Esophagus muscularis mucosa (tissue), 4 donors: Measurements from ENCODE around the gene WDFY3. TPM values are rescaled to one million over a fixed set of nuclear protein-coding genes. Genes with fewer than 3 reads are reported as not detected.

Source experiments
- DNase-seq: peaks from one replicate; pipeline ENCODE4 v3.0.0-alpha.2; 2017; ENCODE audit errors: extremely low spot score
- H3K27ac ChIP-seq, 4 donors: fragments of 200-600 bp; sonication (generic); replicated peaks in 1 of 4; 1 replicate in 3 of 4; 2 replicates in 1 of 4; pipeline ENCODE4 v1.5.1; 2016 to 2019; ENCODE audit warnings: mild to moderate bottlenecking in 1 of 4
- H3K27me3 ChIP-seq, 4 donors: fragments of 200-600 bp; sonication (generic); one replicate each; pipeline versions ENCODE4 v1.5.1 to v1.6.0; 2016 to 2019
- H3K36me3 ChIP-seq, 4 donors: fragments of 200-600 bp; sonication (generic); one replicate each; pipeline ENCODE4 v1.5.1; 2016 to 2019
- H3K4me1 ChIP-seq, 4 donors: fragments of 200-600 bp; sonication (generic); one replicate each; pipeline ENCODE4 v1.5.1; 2016 to 2019
- H3K4me3 ChIP-seq, 4 donors: fragments of 200-600 bp; sonication (generic); 1 replicate in 2 of 4; 2 replicates in 2 of 4; pipeline ENCODE4 v1.5.1; 2016 to 2019; ENCODE audit warnings: mild to moderate bottlenecking in 4 of 4, moderate library complexity in 1 of 4
- H3K9me3 ChIP-seq, 4 donors: fragments of 200-600 bp; sonication (generic); 1 replicate in 3 of 4; 2 replicates in 1 of 4; pipeline ENCODE4 v1.5.1; 2016 to 2019
- CTCF ChIP-seq, 3 experiments: fragments of 200-600 bp in 2 of 3; fragments of 450-650 bp in 1 of 3; sonication (generic) in 2 of 3; IDR thresholded peaks; one replicate each; pipeline ENCODE4 v1.5.1; 2017 to 2019; ENCODE audit warnings: antibody characterized with exemption in 3 of 3, mild to moderate bottlenecking in 2 of 3, moderate library complexity in 1 of 3
- EP300 ChIP-seq: sonication (generic); formaldehyde crosslinking; IDR thresholded peaks from one replicate; pipeline ENCODE4 v1.6.1; 2017; ENCODE audit warnings: antibody characterized with exemption
- POLR2A ChIP-seq: fragments of 450-650 bp; IDR thresholded peaks from one replicate; pipeline ENCODE4 v1.6.1; 2017; ENCODE audit warnings: antibody characterized with exemption, moderate library complexity, mild to moderate bottlenecking, low read depth
- POLR2AphosphoS5 ChIP-seq, 2 donors: sonication (generic); formaldehyde crosslinking; IDR thresholded peaks; one replicate each; pipeline ENCODE4 v1.6.1; 2017; ENCODE audit warnings: antibody characterized with exemption in 2 of 2
- WGBS: methylation state at CpG from one replicate; pipeline ENCODE4 v1.1.5; 2018; 5-methylcytosine and 5-hydroxymethylcytosine counted together
- intact Hi-C: fragments of 100-400 bp; cut with DNase I; formaldehyde crosslinking; loops from one replicate; pipeline ENCODE4 v1.15.1; 2023
- total RNA-seq, 4 donors: library from RNA; depleted of rRNA; stranded (reverse); fragments of >200 nt; gene quantifications; one replicate each; pipeline versions ENCODE4 v1.1.0 to v1.2.1, GENCODE V29; 2016

WDFY3 gene
- total RNA-seq, 4 donors from 2014 or later = 73.1 to 103 (median 100.0) TPM

- H3K4me3 ChIP-seq = no peak overlapping the region
- peaks cover 20 to 41% (median 27%) of the 10 kb centered on the region in 4 donors for H3K4me1 ChIP-seq
- H3K27ac ChIP-seq = no peak overlapping the region
- no peak for TF ChIP-seq POLR2AphosphoS5 (IDR thresholded peaks at IDR 0.05)
- no peak for TF ChIP-seq POLR2A
- no peak for TF ChIP-seq EP300
- TF ChIP-seq CTCF (IDR thresholded peaks at IDR 0.05) = no peak
- intact Hi-C loops = no loop called here
- 92% methylated on average over 3 of the region's 3 CpGs for WGBS
- DNase-seq = no peak
- H3K36me3 ChIP-seq = peaks cover 0 to 3% (median 0%) of the 10 kb centered on the region in 4 donors
- no peaks in the 10 kb centered on the region for H3K9me3 ChIP-seq
- H3K27me3 ChIP-seq = no peaks in the 10 kb centered on the region
Measured at GRCh38 chr4:84913176-84913575, 53.3 kb downstream of the WDFY3 start.

- no peak for TF ChIP-seq POLR2A
- TF ChIP-seq CTCF (IDR thresholded peaks at IDR 0.05) = no peak
- TF ChIP-seq EP300 = no peak
- TF ChIP-seq POLR2AphosphoS5 (IDR thresholded peaks at IDR 0.05) = no peak
- WGBS = 92% methylated on average over 2 of the region's 2 CpGs
- H3K4me3 ChIP-seq = no peak overlapping the region
- peaks cover 0 to 3% (median 0%) of the 10 kb centered on the region in 4 donors for H3K36me3 ChIP-seq
- DNase-seq = no peak
- no peaks in the 10 kb centered on the region for H3K9me3 ChIP-seq
- intact Hi-C loops = no loop called here
- no peaks in the 10 kb centered on the region for H3K27me3 ChIP-seq
- no peak overlapping the region for H3K27ac ChIP-seq
- H3K4me1 ChIP-seq = peaks cover 20 to 36% (median 27%) of the 10 kb centered on the region in 4 donors
Measured at GRCh38 chr4:84912741-84913140, 53.7 kb downstream of the WDFY3 start.

GRCh38 chr4:84908876-84909275 is 57.6 kb downstream of the WDFY3 start:
- TF ChIP-seq POLR2A (no peak), EP300 (no peak), POLR2AphosphoS5 (IDR thresholded peaks at IDR 0.05) (no peak), CTCF (IDR thresholded peaks at IDR 0.05) (no peak)
- intact Hi-C loops = no loop called here
- no peaks in the 10 kb centered on the region for H3K9me3 ChIP-seq

GRCh38 chr4:84907145-84907544 is 59.3 kb downstream of the WDFY3 start:
- WGBS = 93% methylated on average over 3 of the region's 3 CpGs
- TF ChIP-seq POLR2A (no peak), CTCF (IDR thresholded peaks at IDR 0.05) (no peak), POLR2AphosphoS5 (IDR thresholded peaks at IDR 0.05) (no peak), EP300 (no peak)
- intact Hi-C loops = no loop called here
- Histone ChIP-seq H3K9me3 (no peaks in the 10 kb centered on the region), H3K27ac (no peak overlapping the region), H3K27me3 (no peaks in the 10 kb centered on the region), H3K36me3 (peaks cover 0 to 8% (median 0%) of the 10 kb centered on the region in 4 donors), H3K4me3 (no peak overlapping the region), H3K4me1 (peaks cover 0 to 6% (median 2%) of the 10 kb centered on the region in 4 donors)
- DNase-seq = no peak

More at GRCh38 chr4:84908876-84909275, 57.6 kb downstream of the WDFY3 start:
- Histone ChIP-seq H3K27me3 (no peaks in the 10 kb centered on the region), H3K27ac (no peak overlapping the region), H3K4me1 (peaks cover 0 to 6% (median 3%) of the 10 kb centered on the region in 4 donors), H3K4me3 (no peak overlapping the region), H3K36me3 (peaks cover 0 to 5% (median 0%) of the 10 kb centered on the region in 4 donors)
- no peak for DNase-seq
- 98% methylated on average over 4 of the region's 4 CpGs for WGBS

- WGBS = 95% methylated on average over 2 of the region's 2 CpGs
- TF ChIP-seq POLR2A (no peak), POLR2AphosphoS5 (IDR thresholded peaks at IDR 0.05) (no peak), EP300 (no peak), CTCF (IDR thresholded peaks at IDR 0.05) (no peak)
- Histone ChIP-seq H3K4me3 (no peak overlapping the region), H3K27me3 (no peaks in the 10 kb centered on the region), H3K4me1 (peaks cover 0 to 6% (median 3%) of the 10 kb centered on the region in 4 donors), H3K9me3 (no peaks in the 10 kb centered on the region), H3K36me3 (peaks cover 0 to 5% (median 0%) of the 10 kb centered on the region in 4 donors), H3K27ac (no peak overlapping the region)
- intact Hi-C loops = no loop called here
- no peak for DNase-seq
Measured at GRCh38 chr4:84905646-84906045, 60.8 kb downstream of the WDFY3 start.
